Suppressor macrophage treated with lipopolysaccharide for 4 hours (primary cell): ENCODE results near the gene ZSCAN25.
"Not testable (repeated sequence)": the region's sequence is repeated elsewhere in the genome, so short reads cannot be mapped to it uniquely, and the experiment has no call there.

Experiments
- DNase-seq: peaks from one replicate; pipeline ENCODE4 v3.0.0-alpha.2; 2020

Gene ZSCAN25

GRCh38 chr7:99618726-99619125 lies 2.0 kb downstream of the ZSCAN25 start:
- no peak for DNase-seq

- DNase-seq, result no peak
These were observed 2.9 kb downstream of the ZSCAN25 start for GRCh38 chr7:99619571-99620130.

- DNase-seq, result no peak
These were observed 4.5 kb downstream of the ZSCAN25 start for GRCh38 chr7:99621271-99621670.

- DNase-seq, result no peak
These were observed 5.8 kb downstream of the ZSCAN25 start for GRCh38 chr7:99622596-99622995.

- no peak for DNase-seq
These were observed 6.4 kb downstream of the ZSCAN25 start for GRCh38 chr7:99623091-99623693.

GRCh38 chr7:99623702-99624447 lies 7.1 kb downstream of the ZSCAN25 start:
- DNase-seq, result no peak

GRCh38 chr7:99624484-99624883 lies 7.7 kb downstream of the ZSCAN25 start:
- DNase-seq, result no peak

- DNase-seq, result no peak
These were observed 8.6 kb downstream of the ZSCAN25 start for GRCh38 chr7:99625321-99625720.

- no peak for DNase-seq
These were observed 9.2 kb downstream of the ZSCAN25 start for GRCh38 chr7:99625961-99626360.

- no peak for DNase-seq
These were observed 9.9 kb downstream of the ZSCAN25 start for GRCh38 chr7:99626661-99627060.

GRCh38 chr7:99627513-99627912 lies 10.8 kb downstream of the ZSCAN25 start:
- DNase-seq, result no peak

GRCh38 chr7:99628471-99629465 lies 12.0 kb downstream of the ZSCAN25 start:
- DNase-seq, result no peak

GRCh38 chr7:99629643-99630042 lies 12.9 kb downstream of the ZSCAN25 start:
- DNase-seq, result no peak

GRCh38 chr7:99631295-99632109 lies 14.8 kb downstream of the ZSCAN25 start:
- DNase-seq, result peak; percentile 30

GRCh38 chr7:99637414-99637813 lies 20.7 kb downstream of the ZSCAN25 start:
- not testable (repeated sequence) for DNase-seq

GRCh38 chr7:99638731-99639130 lies 22.0 kb downstream of the ZSCAN25 start:
- DNase-seq, result no peak

- DNase-seq, result no peak
These were observed 22.5 kb downstream of the ZSCAN25 start for GRCh38 chr7:99639267-99639666.

GRCh38 chr7:99642027-99642426 lies 25.3 kb downstream of the ZSCAN25 start:
- peak; percentile 3 for DNase-seq

GRCh38 chr7:99643464-99643863 lies 26.7 kb downstream of the ZSCAN25 start:
- no peak for DNase-seq

GRCh38 chr7:99644431-99644830 lies 27.7 kb downstream of the ZSCAN25 start:
- DNase-seq, result no peak

- no peak for DNase-seq
These were observed 28.8 kb downstream of the ZSCAN25 start for GRCh38 chr7:99645590-99645989.

- no peak for DNase-seq
These were observed 32.1 kb downstream of the ZSCAN25 start for GRCh38 chr7:99648843-99649242.
